GM19372 (cell line): Measurements from ENCODE around the gene LYRM7.

ENCODE experiments used
- ATAC-seq: cut with Tn5 transposase; IDR thresholded peaks from one replicate; pipeline ENCODE4 v1.9.1; 2021; ENCODE audit warnings: mild to moderate bottlenecking, low read depth, moderate library complexity; ENCODE audit not compliant: unreplicated experiment

Gene LYRM7

GRCh38 chr5:131217791-131218190, 47.0 kb downstream of the LYRM7 start:
- ATAC-seq: no peak

GRCh38 chr5:131218392-131218791, 47.6 kb downstream of the LYRM7 start:
- ATAC-seq: no peak

GRCh38 chr5:131220566-131220965, 49.8 kb downstream of the LYRM7 start:
- no peak for ATAC-seq

DNA sequence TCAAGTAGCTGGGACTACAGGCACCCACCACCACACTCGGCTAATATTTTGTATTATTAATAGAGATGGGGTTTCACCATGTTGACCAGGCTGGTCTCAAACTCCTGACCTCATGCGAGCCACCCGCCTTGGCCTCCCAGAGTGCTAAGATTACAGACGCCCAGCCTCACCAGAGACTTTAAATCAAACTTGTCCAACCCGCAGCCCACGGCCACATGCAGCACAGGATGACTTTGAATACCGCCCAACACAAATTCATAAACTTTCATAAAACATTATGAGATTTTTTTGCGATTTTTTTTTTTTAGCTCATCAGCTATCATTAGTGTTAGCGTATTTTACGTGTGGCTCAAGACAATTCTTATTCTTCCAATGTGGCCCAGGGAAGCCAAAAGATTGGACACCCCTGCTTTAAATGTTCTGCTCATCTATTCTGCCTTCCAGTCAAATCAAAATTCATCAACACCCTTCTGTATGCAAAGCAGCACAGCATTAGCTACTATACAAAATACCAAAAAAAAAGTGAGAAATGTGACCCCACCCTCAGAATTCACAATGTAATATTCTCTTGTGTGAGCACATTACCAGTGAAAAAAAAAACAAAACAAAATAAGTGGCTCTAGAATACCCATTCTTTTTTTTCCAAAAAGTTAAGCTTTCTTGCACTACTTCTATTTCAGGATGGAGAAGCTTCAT, 50.4 kb downstream of the LYRM7 start:
- ATAC-seq: no peak

DNA sequence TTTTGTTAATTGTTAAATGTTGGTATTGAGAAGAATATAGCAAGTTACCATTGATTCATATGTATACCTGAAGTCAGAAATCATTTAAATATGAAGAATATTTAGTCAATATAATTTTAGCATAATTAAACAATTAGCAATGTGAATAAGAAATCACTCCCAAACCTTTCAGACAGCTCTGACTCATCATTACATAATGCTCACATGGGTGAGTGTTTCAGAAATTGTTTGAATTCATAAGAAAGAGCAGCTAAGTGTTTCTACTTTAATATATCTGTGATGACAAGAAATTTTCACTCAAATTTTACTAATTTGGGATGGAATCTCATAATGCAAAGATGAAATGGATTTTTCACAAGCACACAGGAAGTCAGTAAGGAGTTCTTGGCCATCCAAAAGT, 51.1 kb downstream of the LYRM7 start:
- no peak for ATAC-seq

DNA sequence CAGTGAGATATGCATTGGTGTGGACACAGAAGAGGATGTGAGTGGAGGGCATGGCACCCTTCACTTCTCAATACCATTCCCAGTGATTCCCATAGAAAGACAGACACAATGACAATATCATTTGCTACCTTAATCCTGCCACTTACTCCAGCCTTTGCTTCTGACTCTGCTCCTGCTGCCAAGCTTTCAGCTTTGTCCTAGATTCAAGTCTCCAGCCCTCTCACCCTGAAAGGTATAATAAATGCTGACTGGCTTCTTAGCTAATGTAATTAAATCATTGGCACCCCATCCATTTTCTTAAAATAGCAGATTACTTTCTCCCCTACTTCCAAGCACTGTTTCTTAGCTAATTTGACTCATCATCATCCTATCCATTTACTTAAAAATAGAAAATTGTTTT, 52.0 kb downstream of the LYRM7 start:
- no peak for ATAC-seq

DNA sequence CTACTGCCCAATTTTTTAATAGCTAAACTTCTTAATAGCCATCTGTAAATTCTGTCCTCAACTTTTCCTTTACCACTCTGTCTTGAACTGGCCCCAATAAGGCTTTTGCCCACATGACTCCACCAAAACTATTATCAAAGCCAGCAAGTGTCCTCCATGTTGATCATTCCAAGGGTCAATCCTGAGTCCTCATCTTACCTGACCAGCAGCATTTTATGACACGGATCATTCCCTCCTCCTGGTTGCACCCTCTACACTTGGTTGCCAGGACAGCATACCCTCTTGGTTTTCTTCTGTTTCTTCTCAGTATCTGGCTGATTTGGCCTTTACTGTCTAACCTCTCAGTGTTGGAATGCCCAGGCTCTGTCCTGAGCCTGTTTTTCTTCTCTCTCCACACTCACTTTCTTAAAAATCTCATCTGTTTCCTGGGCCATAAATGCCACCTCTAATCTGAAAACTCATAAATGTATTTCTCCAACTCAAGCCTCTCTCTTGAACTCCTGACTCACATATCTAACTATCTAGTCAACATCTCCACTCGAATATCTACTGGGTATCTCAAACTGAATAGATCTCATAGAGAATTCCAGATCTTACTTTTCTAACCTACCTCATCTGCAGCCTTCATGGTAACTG, 53.1 kb downstream of the LYRM7 start:
- no peak for ATAC-seq

GRCh38 chr5:131224387-131225201, 53.9 kb downstream of the LYRM7 start:
- ATAC-seq: peak; percentile 74

DNA sequence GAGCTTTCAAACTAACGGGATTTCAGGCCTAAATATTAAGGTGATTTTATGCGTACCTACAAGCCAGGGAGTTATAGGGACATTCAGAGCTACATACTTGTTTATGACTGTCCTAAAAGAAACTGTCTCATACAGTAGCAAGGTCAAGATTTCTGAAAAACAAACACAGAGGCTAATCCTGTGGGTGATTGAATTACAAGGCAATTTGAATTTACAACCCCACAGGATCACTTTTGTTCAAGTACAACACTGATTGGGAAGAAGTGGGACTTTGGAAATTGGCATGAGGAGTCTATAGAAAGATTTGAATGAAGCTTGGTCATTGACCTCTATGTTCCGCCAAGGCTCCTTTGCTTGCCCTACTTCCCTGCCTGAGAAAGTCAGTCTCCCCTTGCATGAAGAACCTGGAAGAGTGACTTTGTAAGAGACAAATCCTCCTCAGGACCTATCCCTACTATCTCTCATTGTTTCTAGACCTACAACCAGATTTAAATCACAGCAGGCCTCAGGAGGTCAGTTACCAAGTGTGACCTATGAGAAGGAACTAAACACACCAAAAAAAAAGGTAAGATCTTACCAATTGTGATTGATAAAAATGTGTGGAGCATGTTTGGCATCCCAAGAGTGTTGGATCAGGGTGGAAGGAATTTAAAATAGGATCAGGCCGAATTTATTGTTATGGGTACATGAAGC, 54.7 kb downstream of the LYRM7 start:
- ATAC-seq: no peak

- ATAC-seq: no peak
These were observed 56.2 kb downstream of the LYRM7 start for GRCh38 chr5:131226899-131227298.

DNA sequence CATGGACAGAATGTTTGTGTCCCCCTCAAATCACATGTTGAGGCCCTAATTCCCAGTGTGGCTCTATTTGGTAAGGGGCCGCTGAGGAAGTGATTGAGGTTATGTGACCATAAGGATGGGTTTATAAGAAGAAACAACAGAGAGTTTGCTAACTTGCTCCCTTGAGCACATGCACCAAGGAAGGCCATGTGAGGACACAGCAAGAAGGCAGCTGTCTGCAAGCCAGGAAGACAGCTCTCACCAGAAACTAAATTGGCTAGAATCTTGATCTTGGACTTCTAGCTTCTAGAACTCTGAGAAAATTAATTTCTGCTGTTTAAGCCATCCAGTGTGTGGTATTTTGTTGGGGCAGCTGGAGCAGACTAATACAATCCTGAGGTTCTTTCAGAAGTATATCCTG, 57.9 kb downstream of the LYRM7 start:
- no peak for ATAC-seq

- ATAC-seq: no peak
These were observed 58.9 kb downstream of the LYRM7 start for GRCh38 chr5:131229623-131230022.

GRCh38 chr5:131230406-131230805, 59.7 kb downstream of the LYRM7 start:
- peak; percentile 69 for ATAC-seq

DNA sequence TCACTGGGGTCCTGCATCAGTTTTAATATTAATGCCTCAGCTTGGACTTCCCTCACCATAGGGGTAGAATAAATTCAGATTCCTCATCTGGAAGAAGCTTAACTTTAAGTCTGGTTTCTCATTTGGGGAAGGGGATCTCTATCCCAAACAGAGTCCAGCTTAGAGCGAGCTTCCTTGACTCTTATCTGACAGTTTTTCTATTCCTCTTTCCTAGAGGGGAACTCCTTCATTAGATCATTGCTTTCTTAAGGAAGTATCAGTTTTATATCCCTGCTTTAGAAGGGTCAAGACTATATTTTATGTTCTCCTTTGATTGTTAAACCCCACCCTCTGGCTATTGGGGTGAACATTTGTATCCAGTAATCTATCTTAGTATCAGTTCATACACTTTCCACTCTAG, 68.9 kb downstream of the LYRM7 start:
- ATAC-seq: no peak

DNA sequence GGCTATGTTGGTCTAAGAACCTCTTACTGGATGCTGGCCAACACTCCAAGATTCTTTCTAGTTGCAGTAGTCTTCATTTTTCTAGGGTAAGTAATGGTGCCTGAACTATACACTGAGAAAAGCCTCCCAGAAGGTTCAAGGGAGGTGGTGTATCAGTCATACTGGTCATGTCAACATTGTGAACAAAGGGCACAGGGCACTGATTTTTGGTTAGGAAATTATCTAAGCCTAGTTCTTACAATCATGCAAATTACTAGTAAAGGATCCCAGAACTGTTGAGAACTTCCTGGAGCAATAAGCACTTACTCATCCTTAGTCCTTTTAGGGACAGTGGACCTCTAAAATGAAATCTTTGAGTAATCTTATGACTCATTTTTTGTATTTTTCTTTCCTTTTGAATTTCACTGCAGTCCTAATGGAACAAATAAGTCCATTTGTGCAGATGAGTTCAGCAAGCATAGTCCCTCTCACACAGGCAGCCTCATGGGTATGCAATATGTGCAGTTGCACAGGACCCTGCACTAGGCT, 72.0 kb downstream of the LYRM7 start:
- ATAC-seq: no peak

- no peak for ATAC-seq
These were observed 74.6 kb downstream of the LYRM7 start for GRCh38 chr5:131245312-131245711.

GRCh38 chr5:131245948-131246347, 75.2 kb downstream of the LYRM7 start:
- ATAC-seq: no peak

DNA sequence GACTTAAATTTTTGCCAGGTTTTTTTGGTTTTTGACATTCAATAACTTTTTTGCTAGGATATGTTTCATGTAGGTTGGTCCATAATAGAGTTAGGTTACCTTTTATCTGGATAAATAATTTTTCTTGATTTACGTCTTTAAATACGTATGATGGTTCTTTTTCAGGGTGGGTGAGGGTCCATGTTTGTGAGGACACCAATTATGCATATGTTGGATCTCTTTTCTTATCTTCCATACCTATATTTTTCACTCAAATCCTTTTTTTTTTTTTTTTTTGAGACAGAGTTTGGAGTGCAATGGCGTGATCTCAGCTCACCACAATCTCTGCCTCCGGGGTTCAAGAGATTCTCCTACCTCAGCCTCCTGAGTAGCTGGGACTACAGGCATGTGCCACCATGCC, 75.8 kb downstream of the LYRM7 start:
- ATAC-seq: no peak

DNA sequence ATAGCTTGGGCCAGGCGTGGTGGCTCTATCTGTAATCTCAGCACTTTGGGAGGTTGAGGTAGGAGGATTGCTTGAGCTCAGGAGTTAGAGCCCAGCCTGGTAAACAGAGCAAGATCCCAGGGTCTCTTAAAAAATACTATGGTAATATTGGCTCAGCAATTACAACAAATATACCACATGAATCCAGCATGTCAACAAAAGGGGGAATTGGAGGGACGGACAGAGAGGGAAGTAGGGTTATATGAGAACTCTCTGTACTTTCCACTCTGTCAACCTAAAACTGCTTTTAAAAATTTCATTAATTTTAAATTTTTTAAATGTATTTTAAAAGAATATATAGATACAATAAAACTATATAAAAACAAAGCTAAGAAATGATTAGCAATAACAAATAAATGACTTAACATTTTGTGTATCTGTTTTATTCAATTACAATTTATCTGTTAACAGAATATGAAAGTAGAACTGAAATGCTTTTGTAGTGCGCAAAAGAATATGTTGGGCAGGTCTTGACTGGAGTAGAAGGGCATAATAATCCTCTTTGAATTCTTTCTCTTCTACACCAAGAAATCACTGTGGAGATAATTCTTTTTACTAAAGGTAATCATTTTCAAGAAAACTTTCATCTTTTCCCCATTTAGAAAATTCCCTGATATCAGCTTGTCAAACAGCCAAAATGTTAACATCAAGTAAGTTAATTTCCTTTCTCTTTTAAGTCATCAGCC, 80.2 kb downstream of the LYRM7 start:
- no peak for ATAC-seq

DNA sequence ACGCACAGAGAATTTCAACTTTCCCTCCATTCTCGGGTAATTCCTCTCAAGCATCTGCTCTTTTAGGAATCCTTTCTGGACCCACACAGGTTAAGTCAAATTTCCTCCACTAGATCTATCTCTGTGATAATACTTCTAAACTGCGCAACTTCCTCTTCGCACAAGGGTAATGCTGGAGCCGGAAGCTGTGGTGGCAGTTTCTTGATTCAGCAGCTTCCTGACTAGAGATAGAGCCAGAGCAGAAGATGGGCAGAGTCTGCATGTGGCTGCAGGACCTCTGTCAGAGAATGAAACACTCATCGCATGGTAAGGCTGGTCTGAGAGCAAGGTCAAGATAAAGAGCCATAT, 82.1 kb downstream of the LYRM7 start:
- ATAC-seq: peak; percentile 81
